ENCODE results near the gene ST3GAL4.

DNA sequence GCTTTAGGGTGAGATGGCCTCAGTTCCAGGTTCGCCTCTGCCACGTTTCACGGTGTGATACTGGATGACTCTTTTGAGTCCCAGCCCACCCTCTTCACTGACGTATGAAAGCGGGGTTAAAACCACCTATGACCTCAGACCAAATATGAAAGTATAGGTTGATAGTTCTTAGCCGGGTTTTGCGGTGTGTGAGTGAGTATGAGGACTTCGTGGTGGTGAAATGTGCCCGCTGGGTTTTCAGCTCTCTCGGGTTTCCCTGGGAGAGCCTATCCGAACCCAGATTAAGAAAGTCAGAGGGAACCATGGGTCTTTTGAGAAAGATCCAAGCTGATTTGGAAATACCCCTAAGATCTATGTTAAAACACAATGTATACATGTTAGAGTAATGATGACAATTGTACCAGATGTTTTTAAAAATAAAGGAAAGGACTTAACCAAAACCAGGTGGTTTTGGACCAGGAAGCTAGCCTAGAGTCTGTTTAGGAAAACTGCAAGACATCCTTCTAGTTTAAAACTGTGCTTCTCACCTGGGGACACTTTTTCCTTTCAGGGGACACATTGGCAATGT lies 25.8 kb upstream of the ST3GAL4 start:
- TF ChIP-seq IRF2 (CRISPR knock-in tag; IDR thresholded peaks at IDR 0.05; ENCODE audit: borderline replicate concordance, low read depth), result no peak
- TF ChIP-seq, protein P1, sequence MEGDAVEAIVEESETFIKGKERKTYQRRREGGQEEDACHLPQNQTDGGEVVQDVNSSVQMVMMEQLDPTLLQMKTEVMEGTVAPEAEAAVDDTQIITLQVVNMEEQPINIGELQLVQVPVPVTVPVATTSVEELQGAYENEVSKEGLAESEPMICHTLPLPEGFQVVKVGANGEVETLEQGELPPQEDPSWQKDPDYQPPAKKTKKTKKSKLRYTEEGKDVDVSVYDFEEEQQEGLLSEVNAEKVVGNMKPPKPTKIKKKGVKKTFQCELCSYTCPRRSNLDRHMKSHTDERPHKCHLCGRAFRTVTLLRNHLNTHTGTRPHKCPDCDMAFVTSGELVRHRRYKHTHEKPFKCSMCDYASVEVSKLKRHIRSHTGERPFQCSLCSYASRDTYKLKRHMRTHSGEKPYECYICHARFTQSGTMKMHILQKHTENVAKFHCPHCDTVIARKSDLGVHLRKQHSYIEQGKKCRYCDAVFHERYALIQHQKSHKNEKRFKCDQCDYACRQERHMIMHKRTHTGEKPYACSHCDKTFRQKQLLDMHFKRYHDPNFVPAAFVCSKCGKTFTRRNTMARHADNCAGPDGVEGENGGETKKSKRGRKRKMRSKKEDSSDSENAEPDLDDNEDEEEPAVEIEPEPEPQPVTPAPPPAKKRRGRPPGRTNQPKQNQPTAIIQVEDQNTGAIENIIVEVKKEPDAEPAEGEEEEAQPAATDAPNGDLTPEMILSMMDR (IDR thresholded peaks at IDR 0.05), result no peak
- no peak for TF ChIP-seq ZNF121 (CRISPR knock-in tag; IDR thresholded peaks at IDR 0.05)
- TF ChIP-seq, protein P2, sequence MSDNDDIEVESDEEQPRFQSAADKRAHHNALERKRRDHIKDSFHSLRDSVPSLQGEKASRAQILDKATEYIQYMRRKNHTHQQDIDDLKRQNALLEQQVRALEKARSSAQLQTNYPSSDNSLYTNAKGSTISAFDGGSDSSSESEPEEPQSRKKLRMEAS (CRISPR knock-in tag; IDR thresholded peaks at IDR 0.05), result no peak
- no peak for TF ChIP-seq SMAD3 (CRISPR knock-in tag; IDR thresholded peaks at IDR 0.05; ENCODE audit: borderline replicate concordance)
